K562 (cell line): ENCODE results near the gene ABHD14A.

Source experiments
- CTCF ChIP-seq, 3 experiments: IDR thresholded peaks in 2 of 3; conservative IDR thresholded peaks in 1 of 3; 2 replicates each; pipeline ENCODE4 v1.5.1; 2011 to 2012; ENCODE audit warnings: low read length in 3 of 3, mild to moderate bottlenecking in 3 of 3, control low read depth in 2 of 3, improper control_type of control experiment in 1 of 3, inconsistent platforms in 1 of 3, low read depth in 1 of 3, mixed read lengths in 1 of 3, moderate library complexity in 1 of 3; ENCODE audit not compliant: insufficient read depth in 2 of 3
- EP300 ChIP-seq: IDR thresholded peaks from 2 replicates; pipeline ENCODE4 v1.6.1; 2012; ENCODE audit warnings: low read length, improper control_type of control experiment
- FOXJ2 ChIP-seq: fragments of 200-800 bp; sonication (Bioruptor generic); IDR thresholded peaks from 2 replicates; pipeline ENCODE4 v1.6.1; 2016; ENCODE audit warnings: missing genetic modification characterization, missing compliant biosample characterization
- JUND ChIP-seq, 2 experiments: IDR thresholded peaks; 2 replicates in 1 of 2; 3 replicates in 1 of 2; pipeline ENCODE4 v1.6.1; 2011; ENCODE audit warnings: borderline replicate concordance in 2 of 2, low read depth in 2 of 2, low read length in 2 of 2, improper control_type of control experiment in 1 of 2, missing biosample characterization in 1 of 2, missing genetic modification characterization in 1 of 2, missing genetic modification reagents in 1 of 2
- KDM5B ChIP-seq: fragments of 200-600 bp; sonication (generic); IDR thresholded peaks from 2 replicates; pipeline ENCODE4 v1.6.1; 2012; ENCODE audit warnings: low read depth, mild to moderate bottlenecking, moderate library complexity, low read length, control low read depth, inconsistent platforms; ENCODE audit not compliant: insufficient replicate concordance
- MITF ChIP-seq: IDR thresholded peaks from 2 replicates; pipeline ENCODE4 v1.6.1; 2014; ENCODE audit warnings: antibody characterized with exemption
- NR2F6 ChIP-seq: fragments of 450-650 bp; formaldehyde crosslinking; IDR thresholded peaks from 2 replicates; pipeline ENCODE4 v1.4.0; 2020; ENCODE audit warnings: mild to moderate bottlenecking
- RNF2 ChIP-seq: sonication (generic); IDR thresholded peaks from 2 replicates; pipeline ENCODE4 v1.6.1; 2016
- TAF1 ChIP-seq: IDR thresholded peaks from 2 replicates; pipeline ENCODE4 v1.6.1; 2011; ENCODE audit warnings: mild to moderate bottlenecking, low read length, moderate library complexity; ENCODE audit not compliant: insufficient read depth, control insufficient read depth, severe bottlenecking; ENCODE audit errors: extremely low read depth
- ZFP36 ChIP-seq: fragments of 150-350 bp; IDR thresholded peaks from 2 replicates; pipeline ENCODE4 v1.6.1; 2018; ENCODE audit warnings: low read length, low read depth; ENCODE audit not compliant: partially characterized antibody
- ZKSCAN3 ChIP-seq: fragments of 250-450 bp; sonication (Bioruptor Pico); IDR thresholded peaks from 2 replicates; pipeline ENCODE4 v1.4.0; 2020

- TF ChIP-seq ZKSCAN3 (CRISPR knock-in tag) (no peak), ZFP36 (no peak), CTCF (IDR thresholded peaks at IDR 0.05 in 2 of 3, conservative IDR thresholded peaks at IDR 0.05 in 1 of 3; ENCODE audit: insufficient read depth in 2 of 3, low read depth in 1 of 3, low read length in 3 of 3) (no peak), NR2F6 (no peak), KDM5B (no peak), FOXJ2 (tag) (no peak), TAF1 (no peak), EP300 (no peak), MITF (no peak), JUND (IDR thresholded peaks at IDR 0.05; ENCODE audit: borderline replicate concordance, low read depth, low read length) (no peak), JUND (tag; IDR thresholded peaks at IDR 0.05; ENCODE audit: borderline replicate concordance, low read depth, low read length) (no peak), RNF2 (no peak)
These were observed 39.6 kb upstream of the ABHD14A start for GRCh38 chr3:51934991-51935885.
